ENCODE measurements around the gene TM9SF2. TPM values are rescaled to one million over a fixed set of nuclear protein-coding genes. Genes with fewer than 3 reads are reported as not detected.

The TM9SF2 gene
- polyA plus RNA-seq, 3 donors: 54.0 to 255 (median 218) TPM

DNA sequence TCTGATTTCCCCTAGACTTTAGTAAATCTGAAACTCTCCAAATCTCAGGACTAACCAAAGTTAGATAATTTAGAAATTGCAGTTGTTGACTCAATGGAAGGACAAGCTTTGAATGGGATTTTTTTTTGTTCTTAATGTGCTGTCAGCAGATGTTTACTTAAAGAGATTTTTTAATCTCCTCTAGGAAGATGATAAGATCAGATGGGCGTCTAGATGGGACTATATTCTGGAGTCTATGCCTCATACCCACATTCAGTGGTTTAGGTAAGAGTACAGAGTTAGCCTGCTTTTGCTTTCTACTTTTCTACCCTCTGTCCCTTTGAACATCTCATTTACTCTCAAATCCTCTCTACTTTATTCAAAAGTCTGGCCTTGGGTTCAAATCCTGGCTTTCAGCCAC lies 39.3 kb downstream of the TM9SF2 start:
- Histone ChIP-seq H2AFZ (ENCODE audit: insufficient read depth, low read depth, low read length, poor library complexity, severe bottlenecking) (no peak overlapping the region), H3K27me3 (ENCODE audit: control insufficient read depth in 2 of 2, insufficient read depth in 2 of 2, low read length in 2 of 2) (no peaks in the 10 kb centered on the region), H3K4me2 (replicated peaks; ENCODE audit: extremely low read depth, low read length, poor library complexity, severe bottlenecking) (no peak overlapping the region), H3K27ac (ENCODE audit: low read depth in 1 of 2, low read length in 2 of 2) (no peak overlapping the region), H4K20me1 (ENCODE audit: insufficient read depth, low read length) (peaks cover 75% of the 10 kb centered on the region), H3K9me3 (replicated peaks in 1 of 2; ENCODE audit: control insufficient read depth in 1 of 2, insufficient read depth in 1 of 2, low read length in 2 of 2) (no peaks in the 10 kb centered on the region), H3K9ac (ENCODE audit: insufficient read depth, low read length, poor library complexity, severe bottlenecking) (no peak overlapping the region), H3K4me1 (ENCODE audit: control insufficient read depth in 1 of 2, insufficient read depth in 2 of 2, low read length in 2 of 2) (no peaks in the 10 kb centered on the region), H3K4me3 (replicated peaks in 1 of 3; ENCODE audit: low read depth in 2 of 3, low read length in 3 of 3) (no peak overlapping the region), H3K79me2 (ENCODE audit: insufficient read depth, low read length) (no peaks in the 10 kb centered on the region), H3K36me3 (replicated peaks in 1 of 2; ENCODE audit: control insufficient read depth in 1 of 2, insufficient read depth in 2 of 2, low read length in 2 of 2) (peaks cover 85 to 98% of the 10 kb centered on the region in 2 donors)
- no peak overlapping the region for H3K4me3 Mint-ChIP-seq
- no peak for DNase-seq
- TF ChIP-seq, protein P1, sequence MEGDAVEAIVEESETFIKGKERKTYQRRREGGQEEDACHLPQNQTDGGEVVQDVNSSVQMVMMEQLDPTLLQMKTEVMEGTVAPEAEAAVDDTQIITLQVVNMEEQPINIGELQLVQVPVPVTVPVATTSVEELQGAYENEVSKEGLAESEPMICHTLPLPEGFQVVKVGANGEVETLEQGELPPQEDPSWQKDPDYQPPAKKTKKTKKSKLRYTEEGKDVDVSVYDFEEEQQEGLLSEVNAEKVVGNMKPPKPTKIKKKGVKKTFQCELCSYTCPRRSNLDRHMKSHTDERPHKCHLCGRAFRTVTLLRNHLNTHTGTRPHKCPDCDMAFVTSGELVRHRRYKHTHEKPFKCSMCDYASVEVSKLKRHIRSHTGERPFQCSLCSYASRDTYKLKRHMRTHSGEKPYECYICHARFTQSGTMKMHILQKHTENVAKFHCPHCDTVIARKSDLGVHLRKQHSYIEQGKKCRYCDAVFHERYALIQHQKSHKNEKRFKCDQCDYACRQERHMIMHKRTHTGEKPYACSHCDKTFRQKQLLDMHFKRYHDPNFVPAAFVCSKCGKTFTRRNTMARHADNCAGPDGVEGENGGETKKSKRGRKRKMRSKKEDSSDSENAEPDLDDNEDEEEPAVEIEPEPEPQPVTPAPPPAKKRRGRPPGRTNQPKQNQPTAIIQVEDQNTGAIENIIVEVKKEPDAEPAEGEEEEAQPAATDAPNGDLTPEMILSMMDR (IDR thresholded peaks at IDR 0.05): no peak
- no peaks in the 10 kb centered on the region for H3K9me3 Mint-ChIP-seq
- peaks cover 69 to 90% of the 10 kb centered on the region in 2 donors for H3K36me3 Mint-ChIP-seq
- peak overlapping the region in 1 of 7 donors; percentile 47 for H3K27ac Mint-ChIP-seq
- WGBS (ENCODE audit: insufficient coverage): no CpG with 5 or more reads among the region's 1 CpG
- H3K4me1 Mint-ChIP-seq: peaks cover 9% of the 10 kb centered on the region
- peaks cover 0 to 2% (median 0%) of the 10 kb centered on the region in 3 donors for H3K27me3 Mint-ChIP-seq (ENCODE audit: low read depth in 3 of 3)
- intact Hi-C loops (cut with micrococcal nuclease): no loop called here

DNA sequence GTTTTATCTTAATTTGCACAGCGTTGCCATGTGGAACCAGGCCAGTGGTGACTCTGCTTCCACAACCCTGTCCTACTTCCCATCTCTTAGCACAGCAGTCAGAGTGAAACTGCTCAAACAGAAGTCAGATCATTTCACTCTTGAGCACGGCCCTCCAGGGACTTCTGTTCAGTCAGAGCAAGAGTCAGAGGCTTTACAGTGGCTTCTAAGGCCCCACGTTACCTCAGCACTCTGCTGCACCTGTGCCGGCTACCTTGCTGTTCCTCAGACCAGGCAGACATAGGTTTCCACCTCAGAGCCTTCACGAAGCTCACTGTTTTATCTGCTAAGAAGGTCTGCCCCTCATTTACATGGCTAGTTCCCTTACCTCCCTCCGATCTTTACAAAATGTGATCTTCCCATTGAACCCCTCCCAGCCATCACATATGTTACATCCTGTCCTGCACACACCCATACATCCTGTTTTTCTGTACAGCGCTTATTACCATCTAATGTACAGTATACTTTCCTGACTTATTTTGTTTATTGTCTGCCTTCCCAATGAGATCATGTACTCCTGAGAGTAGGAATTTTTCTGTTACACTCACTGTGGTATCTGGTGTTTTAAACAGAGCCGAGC lies 41.6 kb downstream of the TM9SF2 start:
- intact Hi-C loops (cut with micrococcal nuclease): no loop called here
- Mint-ChIP-seq H3K27me3 (ENCODE audit: low read depth in 3 of 3) (peaks cover 0 to 2% (median 0%) of the 10 kb centered on the region in 3 donors), H3K36me3 (peaks cover 76 to 92% of the 10 kb centered on the region in 2 donors), H3K27ac (peak overlapping the region in 5 of 7 donors; percentile 32 to 72 (median 55)), H3K4me3 (peak overlapping the region in 1 of 2 donors; percentile 19), H3K4me1 (peaks cover 14% of the 10 kb centered on the region), H3K9me3 (no peaks in the 10 kb centered on the region)
- Histone ChIP-seq H3K27me3 (ENCODE audit: control insufficient read depth in 2 of 2, insufficient read depth in 2 of 2, low read length in 2 of 2) (no peaks in the 10 kb centered on the region), H3K9me3 (replicated peaks in 1 of 2; ENCODE audit: control insufficient read depth in 1 of 2, insufficient read depth in 1 of 2, low read length in 2 of 2) (no peaks in the 10 kb centered on the region), H3K4me1 (ENCODE audit: control insufficient read depth in 1 of 2, insufficient read depth in 2 of 2, low read length in 2 of 2) (no peaks in the 10 kb centered on the region), H3K4me2 (replicated peaks; ENCODE audit: extremely low read depth, low read length, poor library complexity, severe bottlenecking) (no peak overlapping the region), H3K36me3 (replicated peaks in 1 of 2; ENCODE audit: control insufficient read depth in 1 of 2, insufficient read depth in 2 of 2, low read length in 2 of 2) (peaks cover 90 to 98% of the 10 kb centered on the region in 2 donors), H3K9ac (ENCODE audit: insufficient read depth, low read length, poor library complexity, severe bottlenecking) (no peak overlapping the region), H3K4me3 (replicated peaks in 1 of 3; ENCODE audit: low read depth in 2 of 3, low read length in 3 of 3) (no peak overlapping the region), H2AFZ (ENCODE audit: insufficient read depth, low read depth, low read length, poor library complexity, severe bottlenecking) (no peak overlapping the region), H3K79me2 (ENCODE audit: insufficient read depth, low read length) (no peaks in the 10 kb centered on the region), H3K27ac (ENCODE audit: low read depth in 1 of 2, low read length in 2 of 2) (peak overlapping the region in 1 of 2 donors; percentile 56), H4K20me1 (ENCODE audit: insufficient read depth, low read length) (peaks cover 73% of the 10 kb centered on the region)
- WGBS (ENCODE audit: insufficient coverage): 67% methylated on average over 6 of the region's 8 CpGs
- TF ChIP-seq, protein P1 (IDR thresholded peaks at IDR 0.05): no peak
- DNase-seq: peak in 2 of 3 donors; percentile 5 to 17

All from CD14-positive monocyte (primary cell).